ENCODE measurements around the gene PGBD5.
A peak's percentile ranks its signal among the peaks of the same experiment; 100 is the strongest.
"Not testable (repeated sequence)": the region's sequence is repeated elsewhere in the genome, so short reads cannot be mapped to it uniquely, and the experiment has no call there.

Gene PGBD5

DNA sequence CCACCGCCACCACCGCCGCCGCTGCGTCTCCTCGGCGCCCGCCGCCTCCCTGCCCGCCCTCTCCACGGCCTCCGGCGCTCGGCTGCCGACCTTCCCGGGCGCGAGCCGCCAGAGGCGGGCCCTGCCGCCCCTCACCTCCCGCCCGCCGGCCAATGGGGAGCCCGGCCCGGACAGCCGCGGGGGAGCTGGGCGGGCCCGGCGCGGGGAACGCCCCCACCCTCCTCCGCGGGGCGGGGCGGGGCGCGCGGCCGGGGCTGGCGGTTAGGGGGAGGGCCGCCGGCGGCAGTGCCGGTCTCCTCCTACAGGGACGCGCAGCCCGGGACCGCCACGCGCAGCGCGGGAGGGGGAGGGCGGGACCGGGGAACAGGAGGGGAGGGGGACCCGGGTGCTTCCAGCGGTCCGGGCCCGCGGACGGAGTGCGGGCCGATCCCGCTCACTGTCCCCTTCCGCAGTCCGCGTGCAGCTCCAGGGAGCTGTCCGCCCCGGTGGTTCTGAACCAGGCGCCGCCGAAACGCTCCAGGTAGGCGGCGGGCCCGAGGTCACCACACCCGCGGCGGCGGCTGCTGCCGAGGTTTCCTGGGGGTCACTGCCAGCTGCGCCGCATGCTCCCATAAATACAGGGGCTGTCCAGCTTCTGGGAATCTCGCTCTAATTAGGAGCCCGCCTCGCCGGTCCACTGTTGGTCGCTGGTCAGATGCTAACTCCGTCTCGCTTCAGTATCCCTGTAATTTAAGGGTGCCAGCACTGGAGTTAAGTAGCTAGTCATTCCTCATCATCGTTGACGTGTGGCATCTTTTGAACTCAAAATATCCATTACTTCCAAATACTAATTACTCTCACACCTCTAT is at the start of gene PGBD5:
PGBD5 (minus strand) TSS at position 87 of the 848 bp plus-strand sequence. CDS start 404 bp downstream, outside the sequence.
- peaks cover 11% of the 10 kb centered on the region for H3K4me1 Mint-ChIP-seq (ENCODE audit: low read depth)
- H3K4me3 Mint-ChIP-seq, result peak within 1 kb of the TSS; percentile 63
- peak within 1 kb of the TSS; percentile 22 for H3K27ac Mint-ChIP-seq
- H3K27me3 Mint-ChIP-seq (ENCODE audit: low read depth), result peaks cover 65% of the 10 kb centered on the region
- peaks cover 3% of the 10 kb centered on the region for H3K36me3 Mint-ChIP-seq (ENCODE audit: low read depth)
- H3K9me3 Mint-ChIP-seq, result no peaks in the 10 kb centered on the region

DNA sequence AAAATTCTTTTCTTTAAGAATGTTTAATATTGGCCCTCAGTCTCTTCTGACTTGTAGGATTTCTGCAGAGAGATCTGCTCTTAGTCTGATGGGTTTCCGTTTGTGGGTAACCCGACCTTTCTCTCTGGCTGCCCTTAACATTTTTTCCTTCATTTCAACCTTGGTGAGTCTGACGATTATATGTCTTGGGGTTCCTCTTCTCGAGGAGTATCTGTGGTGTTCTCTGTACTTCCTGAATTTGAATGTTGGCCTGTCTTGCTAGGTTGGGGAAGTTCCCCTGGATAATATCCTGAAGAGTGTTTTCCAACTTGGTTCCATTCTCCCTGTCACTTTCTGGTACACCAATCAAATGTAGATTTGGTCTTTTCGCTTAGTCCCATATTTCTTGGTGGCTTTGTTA is 48.8 kb upstream of the PGBD5 start:
- H3K27me3 Mint-ChIP-seq (ENCODE audit: low read depth), result peaks cover 20% of the 10 kb centered on the region
- H3K4me1 Mint-ChIP-seq (ENCODE audit: low read depth); H3K27ac Mint-ChIP-seq; H3K36me3 Mint-ChIP-seq (ENCODE audit: low read depth); H3K9me3 Mint-ChIP-seq; H3K4me3 Mint-ChIP-seq: not testable (repeated sequence)

- not testable (repeated sequence) for H3K36me3 Mint-ChIP-seq (ENCODE audit: low read depth); H3K4me3 Mint-ChIP-seq; H3K27ac Mint-ChIP-seq; H3K9me3 Mint-ChIP-seq; H3K4me1 Mint-ChIP-seq (ENCODE audit: low read depth); H3K27me3 Mint-ChIP-seq (ENCODE audit: low read depth)
These were observed 44.6 kb upstream of the PGBD5 start for GRCh38 chr1:230470750-230471149.

DNA sequence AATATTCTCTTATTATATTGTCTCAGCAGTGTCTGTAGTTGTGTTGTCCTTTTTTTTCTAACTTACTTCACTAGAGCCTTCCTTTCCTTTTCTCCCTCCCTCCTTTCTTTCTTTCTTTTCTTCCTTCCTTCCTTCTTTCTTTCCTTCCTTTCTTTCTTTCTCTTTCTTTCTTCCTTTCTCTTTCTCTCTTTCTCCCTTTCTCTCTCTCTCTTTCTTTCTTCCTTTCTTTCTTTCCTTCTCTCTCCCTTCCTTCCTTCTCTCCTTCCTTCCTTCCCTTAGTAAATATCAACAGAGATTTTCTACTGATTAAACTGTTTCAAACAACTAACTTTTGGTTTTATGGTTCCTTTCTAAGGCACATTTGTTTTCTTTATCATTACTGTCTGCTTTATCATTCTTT is 43.1 kb upstream of the PGBD5 start:
- H3K27me3 Mint-ChIP-seq (ENCODE audit: low read depth), result peaks cover 10% of the 10 kb centered on the region
- H3K36me3 Mint-ChIP-seq (ENCODE audit: low read depth), result no peaks in the 10 kb centered on the region
- H3K4me1 Mint-ChIP-seq (ENCODE audit: low read depth), result no peaks in the 10 kb centered on the region
- H3K9me3 Mint-ChIP-seq, result peaks cover 4% of the 10 kb centered on the region
- H3K27ac Mint-ChIP-seq, result no peak overlapping the region
- H3K4me3 Mint-ChIP-seq, result no peak overlapping the region

GRCh38 chr1:230465691-230466090 is 39.6 kb upstream of the PGBD5 start:
- peaks cover 12% of the 10 kb centered on the region for H3K27me3 Mint-ChIP-seq (ENCODE audit: low read depth)
- H3K4me3 Mint-ChIP-seq, result no peak overlapping the region
- H3K27ac Mint-ChIP-seq, result no peak overlapping the region
- no peaks in the 10 kb centered on the region for H3K36me3 Mint-ChIP-seq (ENCODE audit: low read depth)
- no peaks in the 10 kb centered on the region for H3K4me1 Mint-ChIP-seq (ENCODE audit: low read depth)
- peaks cover 4% of the 10 kb centered on the region for H3K9me3 Mint-ChIP-seq

GRCh38 chr1:230464671-230465070 is 38.5 kb upstream of the PGBD5 start:
- peaks cover 4% of the 10 kb centered on the region for H3K9me3 Mint-ChIP-seq

GRCh38 chr1:230463760-230464159 is 37.6 kb upstream of the PGBD5 start:
- Mint-ChIP-seq H3K27me3 (ENCODE audit: low read depth) (peaks cover 20% of the 10 kb centered on the region), H3K36me3 (ENCODE audit: low read depth) (no peaks in the 10 kb centered on the region), H3K27ac (no peak overlapping the region), H3K4me3 (no peak overlapping the region), H3K9me3 (peaks cover 4% of the 10 kb centered on the region), H3K4me1 (ENCODE audit: low read depth) (no peaks in the 10 kb centered on the region)

More at GRCh38 chr1:230464671-230465070, 38.5 kb upstream of the PGBD5 start:
- H3K36me3 Mint-ChIP-seq (ENCODE audit: low read depth), result no peaks in the 10 kb centered on the region
- H3K27me3 Mint-ChIP-seq (ENCODE audit: low read depth), result peaks cover 20% of the 10 kb centered on the region
- H3K4me3 Mint-ChIP-seq, result no peak overlapping the region
- H3K27ac Mint-ChIP-seq, result no peak overlapping the region
- no peaks in the 10 kb centered on the region for H3K4me1 Mint-ChIP-seq (ENCODE audit: low read depth)

DNA sequence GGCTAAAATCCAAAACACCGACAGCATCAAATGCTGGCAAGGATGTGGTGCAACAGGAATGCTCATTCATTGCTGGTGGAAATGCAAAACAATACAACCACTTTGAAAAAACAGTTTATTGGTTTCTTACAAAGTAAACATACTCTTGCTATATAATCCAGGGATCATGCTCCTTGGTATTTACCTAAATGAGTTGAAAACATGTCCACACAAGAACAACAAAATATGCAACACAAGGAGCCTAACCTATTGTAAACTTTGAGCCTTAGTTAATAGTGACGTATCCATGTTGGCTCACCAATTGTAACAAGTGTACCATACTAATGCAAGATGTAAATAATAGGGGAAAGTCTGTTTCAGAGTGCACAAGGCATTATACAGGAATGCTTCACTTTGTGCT is 37.2 kb upstream of the PGBD5 start:
- Mint-ChIP-seq H3K27me3 (ENCODE audit: low read depth) (peaks cover 20% of the 10 kb centered on the region), H3K36me3 (ENCODE audit: low read depth) (no peaks in the 10 kb centered on the region), H3K4me1 (ENCODE audit: low read depth) (no peaks in the 10 kb centered on the region), H3K27ac (no peak overlapping the region), H3K9me3 (peaks cover 4% of the 10 kb centered on the region), H3K4me3 (no peak overlapping the region)

GRCh38 chr1:230459465-230459864 is 33.3 kb upstream of the PGBD5 start:
- Mint-ChIP-seq H3K4me1 (ENCODE audit: low read depth) (no peaks in the 10 kb centered on the region), H3K4me3 (no peak overlapping the region), H3K27ac (no peak overlapping the region), H3K36me3 (ENCODE audit: low read depth) (no peaks in the 10 kb centered on the region), H3K9me3 (no peaks in the 10 kb centered on the region), H3K27me3 (ENCODE audit: low read depth) (peaks cover 24% of the 10 kb centered on the region)

DNA sequence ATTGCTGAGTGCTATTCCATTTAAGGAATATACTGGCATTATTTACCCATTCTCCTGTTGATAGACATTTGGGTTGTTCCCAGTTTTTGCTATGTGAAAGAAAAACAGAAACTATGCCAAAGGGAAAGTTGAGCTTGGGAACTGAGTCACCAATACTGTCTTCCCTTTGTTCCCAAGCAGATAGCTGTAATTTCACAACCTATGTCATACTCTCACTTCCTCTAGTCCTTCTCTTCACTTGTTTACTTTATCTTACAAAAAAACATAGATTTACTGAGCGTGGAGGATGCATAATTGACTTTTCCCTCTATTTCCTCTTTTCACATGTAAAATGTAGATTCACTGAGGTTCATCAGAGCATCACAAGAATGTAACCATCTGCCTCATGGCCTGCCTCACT is 32.4 kb upstream of the PGBD5 start:
- Mint-ChIP-seq H3K27me3 (ENCODE audit: low read depth) (peaks cover 28% of the 10 kb centered on the region), H3K4me3 (no peak overlapping the region), H3K36me3 (ENCODE audit: low read depth) (no peaks in the 10 kb centered on the region), H3K4me1 (ENCODE audit: low read depth) (no peaks in the 10 kb centered on the region), H3K27ac (no peak overlapping the region), H3K9me3 (no peaks in the 10 kb centered on the region)

- Mint-ChIP-seq H3K9me3 (no peaks in the 10 kb centered on the region), H3K4me3 (no peak overlapping the region), H3K27me3 (ENCODE audit: low read depth) (peaks cover 29% of the 10 kb centered on the region), H3K27ac (no peak overlapping the region), H3K4me1 (ENCODE audit: low read depth) (no peaks in the 10 kb centered on the region), H3K36me3 (ENCODE audit: low read depth) (no peaks in the 10 kb centered on the region)
These were observed 30.3 kb upstream of the PGBD5 start for GRCh38 chr1:230456478-230456877.

- no peak overlapping the region for H3K27ac Mint-ChIP-seq
- peaks cover 17% of the 10 kb centered on the region for H3K27me3 Mint-ChIP-seq (ENCODE audit: low read depth)
- H3K4me1 Mint-ChIP-seq (ENCODE audit: low read depth), result no peaks in the 10 kb centered on the region
- H3K9me3 Mint-ChIP-seq, result no peaks in the 10 kb centered on the region
- no peak overlapping the region for H3K4me3 Mint-ChIP-seq
- H3K36me3 Mint-ChIP-seq (ENCODE audit: low read depth), result no peaks in the 10 kb centered on the region
These were observed 29.2 kb upstream of the PGBD5 start for GRCh38 chr1:230455291-230455690.

- H3K27ac Mint-ChIP-seq, result no peak overlapping the region
- H3K36me3 Mint-ChIP-seq (ENCODE audit: low read depth), result no peaks in the 10 kb centered on the region
- H3K9me3 Mint-ChIP-seq, result no peaks in the 10 kb centered on the region
- peaks cover 13% of the 10 kb centered on the region for H3K27me3 Mint-ChIP-seq (ENCODE audit: low read depth)
- H3K4me1 Mint-ChIP-seq (ENCODE audit: low read depth), result no peaks in the 10 kb centered on the region
- H3K4me3 Mint-ChIP-seq, result no peak overlapping the region
These were observed 27.2 kb upstream of the PGBD5 start for GRCh38 chr1:230453377-230453776.

DNA sequence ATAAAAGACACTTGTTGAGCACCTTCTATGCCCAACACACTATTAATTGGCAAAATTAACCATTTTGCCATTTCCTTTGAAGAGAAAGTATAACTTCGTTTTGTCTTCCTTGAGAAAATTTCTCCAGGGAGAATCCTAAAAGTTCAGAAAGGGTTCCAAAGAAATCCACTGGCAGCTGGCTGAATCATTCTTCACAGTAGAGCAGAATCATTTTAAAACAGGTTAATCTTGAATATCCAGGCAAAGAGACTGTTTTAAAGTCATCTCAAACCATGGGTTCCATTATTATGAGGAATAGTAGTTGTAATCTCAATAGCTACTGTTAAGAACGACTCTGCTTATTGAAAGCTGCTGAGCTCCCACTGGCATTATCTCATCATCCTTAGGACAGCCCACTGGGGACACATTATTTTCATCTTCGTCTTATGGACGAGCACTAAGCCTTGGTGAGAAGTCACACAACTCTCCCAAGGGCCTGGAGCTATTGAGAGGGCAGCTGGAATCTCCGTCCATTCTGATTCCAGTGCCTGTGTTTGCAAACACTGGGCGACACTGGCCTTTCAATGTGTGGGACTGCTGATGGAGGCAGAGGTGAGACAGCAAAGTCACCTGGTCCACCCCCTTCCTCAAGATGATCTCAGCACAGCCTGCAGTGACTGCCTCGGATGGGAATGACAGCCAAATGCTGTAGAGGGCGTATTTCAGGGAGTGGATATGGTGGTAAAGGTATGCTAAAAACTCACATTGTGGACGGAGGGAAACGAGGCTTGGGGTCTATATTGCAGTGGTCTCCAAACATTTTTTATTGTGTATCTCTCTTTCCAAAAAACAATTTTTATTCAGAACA is 15.3 kb upstream of the PGBD5 start:
- H3K36me3 Mint-ChIP-seq (ENCODE audit: low read depth), result no peaks in the 10 kb centered on the region
- H3K9me3 Mint-ChIP-seq, result no peaks in the 10 kb centered on the region
- peaks cover 3% of the 10 kb centered on the region for H3K27me3 Mint-ChIP-seq (ENCODE audit: low read depth)
- no peaks in the 10 kb centered on the region for H3K4me1 Mint-ChIP-seq (ENCODE audit: low read depth)
- no peak overlapping the region for H3K27ac Mint-ChIP-seq
- no peak overlapping the region for H3K4me3 Mint-ChIP-seq

DNA sequence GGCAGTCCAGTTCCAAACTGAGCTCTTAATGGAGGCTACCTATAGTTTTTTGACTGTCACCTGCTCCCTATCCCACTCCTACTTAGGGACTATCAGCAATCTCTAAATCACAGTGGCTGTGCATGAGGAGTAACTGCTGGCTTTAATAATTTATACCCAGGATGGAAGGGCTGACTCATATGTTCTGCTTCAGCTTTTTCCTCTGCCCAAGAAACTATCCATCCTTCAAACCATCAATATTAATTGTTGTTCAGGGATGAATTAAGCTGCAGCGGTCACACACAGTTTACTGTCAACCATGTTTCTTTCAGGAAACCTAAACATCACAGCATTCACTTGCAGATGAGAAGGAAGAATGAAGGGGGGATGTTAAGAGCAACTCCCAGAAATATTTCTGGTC is 9.0 kb upstream of the PGBD5 start:
- no peaks in the 10 kb centered on the region for H3K36me3 Mint-ChIP-seq (ENCODE audit: low read depth)
- no peak overlapping the region for H3K4me3 Mint-ChIP-seq
- no peaks in the 10 kb centered on the region for H3K4me1 Mint-ChIP-seq (ENCODE audit: low read depth)
- no peaks in the 10 kb centered on the region for H3K9me3 Mint-ChIP-seq
- H3K27ac Mint-ChIP-seq, result no peak overlapping the region
- H3K27me3 Mint-ChIP-seq (ENCODE audit: low read depth), result no peaks in the 10 kb centered on the region

Data from T-helper 1 cell treated with Interleukin-12 subunit alpha and Interleukin-12 subunit beta and Interleukin-4 antibody, amounts not matched to agents 30 μg/mL and 1 μg/mL, for 36 hours (primary cell).